SK-N-SH treated with all-trans-retinoic acid at 6 μM for 48 hours (cell line): Measurements from ENCODE around the gene REEP2.

Experiments
- ATAC-seq: fragments of 200-7000 bp; cut with Tn5 transposase; 3 replicates; pipeline ENCODE4 v1.9.1; 2020; ENCODE audit warnings: mild to moderate bottlenecking, moderate library complexity
- ARNTL ChIP-seq: fragments of 450-650 bp; formaldehyde crosslinking; IDR thresholded peaks from 2 replicates; pipeline ENCODE4 v1.5.0; 2020; ENCODE audit warnings: low read depth, mild to moderate bottlenecking, moderate library complexity, borderline replicate concordance
- BACH2 ChIP-seq: fragments of 250-450 bp; sonication (Bioruptor Pico); IDR thresholded peaks from 2 replicates; pipeline ENCODE4 v1.9.0; 2021; ENCODE audit warnings: mild to moderate bottlenecking, borderline replicate concordance
- CREB5 ChIP-seq: fragments of 250-450 bp; sonication (Bioruptor Pico); IDR thresholded peaks from 2 replicates; pipeline ENCODE4 v1.5.1; 2020; ENCODE audit warnings: low read depth, mild to moderate bottlenecking, moderate library complexity
- CSDC2 ChIP-seq: fragments of 250-450 bp; sonication (Bioruptor Pico); IDR thresholded peaks from 2 replicates; pipeline ENCODE4 v1.5.0; 2020; ENCODE audit warnings: mild to moderate bottlenecking, moderate library complexity
- CSRNP3 ChIP-seq: fragments of 250-450 bp; sonication (Bioruptor Pico); IDR thresholded peaks from 2 replicates; pipeline ENCODE4 v1.5.1; 2021; ENCODE audit warnings: mild to moderate bottlenecking, moderate library complexity
- ESRRG ChIP-seq: fragments of 250-450 bp; sonication (Bioruptor Pico); IDR thresholded peaks from 2 replicates; pipeline ENCODE4 v1.6.1; 2021; ENCODE audit warnings: mild to moderate bottlenecking
- GLIS3 ChIP-seq: fragments of 250-450 bp; sonication (Bioruptor Pico); IDR thresholded peaks from 2 replicates; pipeline ENCODE4 v1.5.0; 2020; ENCODE audit warnings: mild to moderate bottlenecking, moderate library complexity
- ISL1 ChIP-seq: fragments of 250-450 bp; sonication (Bioruptor Pico); IDR thresholded peaks from 2 replicates; pipeline ENCODE4 v2.1.2; 2022; ENCODE audit warnings: mild to moderate bottlenecking, moderate library complexity
- OSR1 ChIP-seq: fragments of 250-450 bp; sonication (Bioruptor Pico); IDR thresholded peaks from 2 replicates; pipeline ENCODE4 v1.8.0; 2022; ENCODE audit warnings: moderate library complexity, mild to moderate bottlenecking, inconsistent platforms
- PATZ1 ChIP-seq: fragments of 250-450 bp; sonication (Bioruptor Pico); IDR thresholded peaks from 2 replicates; pipeline ENCODE4 v1.8.0; 2020; ENCODE audit warnings: mild to moderate bottlenecking, moderate library complexity, borderline replicate concordance
- POU6F1 ChIP-seq: fragments of 250-450 bp; sonication (Bioruptor Pico); IDR thresholded peaks from 2 replicates; pipeline ENCODE4 v1.8.0; 2021; ENCODE audit warnings: low read depth, mild to moderate bottlenecking, moderate library complexity, borderline replicate concordance
- PPARA ChIP-seq: fragments of 250-450 bp; sonication (Bioruptor Pico); IDR thresholded peaks from 2 replicates; pipeline ENCODE4 v1.5.0; 2020; ENCODE audit warnings: mild to moderate bottlenecking, borderline replicate concordance
- RARB ChIP-seq: fragments of 250-450 bp; sonication (Bioruptor Pico); IDR thresholded peaks from 2 replicates; pipeline ENCODE4 v1.8.0; 2021; ENCODE audit warnings: mild to moderate bottlenecking, moderate library complexity
- SNAI2 ChIP-seq: fragments of 250-450 bp; sonication (Bioruptor Pico); IDR thresholded peaks from 2 replicates; pipeline ENCODE4 v1.5.0; 2020; ENCODE audit warnings: mild to moderate bottlenecking, moderate library complexity
- TCF4 ChIP-seq: fragments of 250-450 bp; sonication (Bioruptor Pico); IDR thresholded peaks from 2 replicates; pipeline ENCODE4 v1.8.0; 2021; ENCODE audit warnings: mild to moderate bottlenecking, moderate library complexity, borderline replicate concordance
- TOX ChIP-seq: fragments of 250-450 bp; sonication (Bioruptor Pico); IDR thresholded peaks from 2 replicates; pipeline ENCODE4 v1.8.0; 2021; ENCODE audit warnings: mild to moderate bottlenecking, moderate library complexity, borderline replicate concordance
- TSHZ2 ChIP-seq: fragments of 250-450 bp; sonication (Bioruptor Pico); IDR thresholded peaks from 2 replicates; pipeline ENCODE4 v1.5.0; 2020; ENCODE audit warnings: mild to moderate bottlenecking, moderate library complexity
- ZC3H10 ChIP-seq: fragments of 250-450 bp; sonication (Bioruptor Pico); IDR thresholded peaks from 2 replicates; pipeline ENCODE4 v1.5.1; 2021; ENCODE audit warnings: mild to moderate bottlenecking, moderate library complexity
- ZFP3 ChIP-seq: fragments of 250-450 bp; sonication (Bioruptor Pico); IDR thresholded peaks from 2 replicates; pipeline ENCODE4 v1.5.0; 2020; ENCODE audit warnings: mild to moderate bottlenecking, moderate library complexity
- ZFP30 ChIP-seq: fragments of 450-650 bp; formaldehyde crosslinking; IDR thresholded peaks from 2 replicates; pipeline ENCODE4 v1.5.0; 2022; ENCODE audit warnings: mild to moderate bottlenecking, moderate library complexity
- ZNF565 ChIP-seq: fragments of 450-650 bp; formaldehyde crosslinking; conservative IDR thresholded peaks from 2 replicates; pipeline ENCODE4 v1.5.0; 2020; ENCODE audit warnings: low read depth, mild to moderate bottlenecking, moderate library complexity
- ZNF70 ChIP-seq: fragments of 450-650 bp; formaldehyde crosslinking; IDR thresholded peaks from 2 replicates; pipeline ENCODE4 v1.5.0; 2020; ENCODE audit warnings: mild to moderate bottlenecking, moderate library complexity
- ZNF8 ChIP-seq: fragments of 450-650 bp; formaldehyde crosslinking; IDR thresholded peaks from 2 replicates; pipeline ENCODE4 v1.5.0; 2020; ENCODE audit warnings: mild to moderate bottlenecking, moderate library complexity

REEP2 gene

GRCh38 chr5:138468966-138469539 lies 30.2 kb downstream of the REEP2 start:
- ATAC-seq, result no peak
- peak; percentile 68 for TF ChIP-seq CREB5 (CRISPR knock-in tag)
- 0 out of 2 replicates have a peak, but pooled peaks have one; percentile 1 for TF ChIP-seq ZFP30
- TF ChIP-seq PPARA (CRISPR knock-in tag), result no peak

GRCh38 chr5:138469540-138470321 lies 30.9 kb downstream of the REEP2 start:
- TF ChIP-seq ZNF565 (CRISPR knock-in tag) (peak; percentile 76), CREB5 (CRISPR knock-in tag) (peak; percentile 99), TCF4 (CRISPR knock-in tag) (peak; percentile 48; the same call in 1 of the 2 replicates), ESRRG (peak; percentile 97), BACH2 (no peak), OSR1 (no peak), ARNTL (CRISPR knock-in tag) (peak; percentile 52), ZNF70 (CRISPR knock-in tag) (peak; percentile 43), GLIS3 (peak; percentile 93), TOX (CRISPR knock-in tag) (peak; percentile 98; the same call in 1 of the 2 replicates), SNAI2 (CRISPR knock-in tag) (peak; percentile 48; the same call in 1 of the 2 replicates), RARB (CRISPR knock-in tag) (peak; percentile 98), ZFP3 (peak; percentile 52), PPARA (CRISPR knock-in tag) (peak; percentile 22; the same call in 1 of the 2 replicates), CSDC2 (CRISPR knock-in tag) (peak; percentile 92), ISL1 (CRISPR knock-in tag) (no peak), CSRNP3 (peak; percentile 91), ZC3H10 (CRISPR knock-in tag) (peak; percentile 95), PATZ1 (CRISPR knock-in tag) (peak; percentile 94), ZNF8 (CRISPR knock-in tag) (peak; percentile 79), POU6F1 (CRISPR knock-in tag) (no peak; the same call in 1 of the 2 replicates), ZFP30 (peak; percentile 54), TSHZ2 (CRISPR knock-in tag) (peak; percentile 34; the same call in 1 of the 2 replicates)

More at GRCh38 chr5:138469540-138470321, 30.9 kb downstream of the REEP2 start:
- ATAC-seq, result peak; percentile 22
